Activated CD8-positive, alpha-beta memory T cell treated with anti-CD3 and anti-CD28 coated beads for 36 hours (primary cell): ENCODE results near the gene CUL4B. TPM values are rescaled to one million over a fixed set of nuclear protein-coding genes. Genes with fewer than 3 reads are reported as not detected.
"Not testable (repeated sequence)": the region's sequence is repeated elsewhere in the genome, so short reads cannot be mapped to it uniquely, and the experiment has no call there.

Experiments used
- CTCF ChIA-PET: fragments of 350-600 bp; sonication (Branson Sonifier 250); formaldehyde crosslinking; loops from one replicate; lab custom pipeline; 2021; ENCODE audit warnings: antibody characterized with exemption; lab: Charles Lee
- POLR2A ChIA-PET: fragments of 350-600 bp; sonication (Branson Sonifier 250); formaldehyde crosslinking; loops from one replicate; lab custom pipeline; 2021; ENCODE audit warnings: antibody characterized with exemption; lab: Charles Lee
- total RNA-seq, 2 experiments: library from RNA; stranded (reverse); gene quantifications; one replicate each; pipeline ENCODE4 v1.2.3, GENCODE V29; 2021

CUL4B gene
- total RNA-seq, 2 experiments from 2014 or later: 24.3 to 24.7 TPM

DNA sequence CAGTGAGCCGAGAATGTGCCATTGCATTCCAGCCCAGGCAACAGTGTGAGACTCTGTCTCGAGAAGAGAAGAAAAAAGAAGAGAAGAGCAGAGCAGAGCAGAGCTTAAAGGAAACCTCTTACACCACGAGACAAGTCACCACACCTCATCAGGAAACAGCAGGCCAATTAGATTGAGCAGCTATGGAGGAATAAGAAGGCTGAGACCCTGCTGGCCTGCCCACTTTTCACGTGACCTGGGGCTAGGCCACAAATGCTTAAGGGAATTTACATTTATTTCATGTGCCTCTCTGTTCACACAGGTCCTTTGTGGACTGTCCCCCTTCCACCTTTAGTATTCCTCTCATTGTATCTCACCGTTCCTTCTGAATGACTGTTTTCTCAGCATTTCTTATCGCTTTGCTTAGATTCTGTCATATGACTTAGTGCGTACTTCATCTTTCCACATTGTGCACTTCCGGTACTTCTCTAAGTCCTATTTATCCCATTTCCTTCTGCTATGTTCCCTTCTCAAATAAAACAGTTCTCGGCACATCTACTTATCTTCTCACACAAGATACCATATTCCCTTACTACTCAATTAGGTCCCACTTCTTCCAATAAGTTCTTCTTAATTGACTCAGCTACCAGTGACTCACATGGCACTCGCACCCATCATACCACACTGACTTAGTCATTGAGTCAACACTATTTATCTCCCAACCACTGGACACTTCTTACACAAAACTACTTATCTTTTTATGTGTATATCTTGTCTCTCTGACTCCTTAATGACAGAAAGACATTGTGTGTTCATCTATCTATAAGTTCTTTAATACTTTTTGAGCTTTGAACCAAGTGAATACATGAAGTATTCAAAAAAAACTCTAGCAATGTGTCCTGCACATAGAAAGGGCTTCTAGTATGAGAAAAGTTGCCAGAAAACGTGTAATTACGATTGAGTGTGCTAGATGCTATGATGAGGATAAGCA, 11.0 kb downstream of the CUL4B start:
- ChIA-PET CTCF (no interaction called here), POLR2A (interaction anchor here (1.0 kb wide), 1 partner anchor 11 kb away, joined by 5 read pairs; the partner anchor contains the start of gene CUL4B)

DNA sequence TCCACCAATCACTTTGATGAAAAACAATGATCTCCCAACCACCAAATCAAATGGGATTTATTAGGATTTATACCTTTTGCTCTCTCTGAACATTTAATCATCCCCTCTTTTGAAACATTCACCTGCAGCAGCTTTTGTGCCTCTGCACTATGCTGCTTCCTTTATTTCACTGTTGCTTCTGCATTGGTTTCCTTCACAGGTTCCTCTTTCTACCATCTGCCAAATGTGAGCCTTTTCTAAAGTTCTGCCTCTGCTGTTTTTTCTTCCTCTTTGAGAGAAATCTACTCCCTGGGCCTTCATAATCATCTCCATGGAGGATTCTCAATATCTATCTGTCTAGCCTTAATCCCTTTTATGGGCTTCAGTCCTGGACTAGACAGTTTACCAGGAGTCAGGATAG, 24.7 kb downstream of the CUL4B start:
- CTCF ChIA-PET: interaction anchor here (0.6 kb wide), 1 partner anchor 21 kb away, joined by 3 read pairs; no protein-coding TSS in a partner anchor
- POLR2A ChIA-PET: no interaction called here

DNA sequence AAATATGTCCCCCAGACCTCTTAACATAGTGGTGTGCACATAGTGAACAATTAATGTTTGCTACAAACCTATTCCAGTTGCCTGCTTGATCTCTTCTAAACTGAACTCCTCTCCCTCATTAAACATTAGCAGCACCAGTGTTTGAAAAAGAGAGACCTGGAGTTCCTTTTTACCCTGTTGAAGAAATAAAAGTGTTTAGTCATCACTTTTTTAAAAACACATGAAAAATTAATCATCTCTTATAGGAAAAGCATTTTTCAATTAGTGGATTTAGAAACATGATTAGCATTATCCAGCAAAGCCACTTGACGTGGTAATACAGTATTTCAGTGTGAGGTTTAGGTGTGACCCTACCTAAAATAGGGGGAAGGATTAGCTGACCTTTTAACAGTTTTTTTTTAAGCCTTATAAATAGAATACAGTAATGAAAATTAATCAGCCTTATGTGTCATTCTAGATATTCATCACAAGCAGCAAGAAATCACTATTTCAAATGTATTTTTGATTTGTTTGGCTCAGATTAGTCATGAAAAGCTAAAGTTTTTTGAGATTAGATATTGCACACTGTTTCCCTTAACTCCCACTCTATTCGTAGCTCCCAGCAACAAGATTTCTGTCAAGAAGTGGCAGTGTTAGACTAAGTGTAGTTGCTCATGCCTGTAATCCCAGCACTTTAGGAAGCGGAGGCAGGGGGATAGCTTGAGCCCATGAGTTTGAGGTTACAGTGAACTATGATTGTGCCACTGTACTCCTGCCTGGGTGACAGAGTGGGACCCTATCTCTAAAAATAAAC, 26.2 kb downstream of the CUL4B start:
- CTCF ChIA-PET: no interaction called here
- POLR2A ChIA-PET: no interaction called here

DNA sequence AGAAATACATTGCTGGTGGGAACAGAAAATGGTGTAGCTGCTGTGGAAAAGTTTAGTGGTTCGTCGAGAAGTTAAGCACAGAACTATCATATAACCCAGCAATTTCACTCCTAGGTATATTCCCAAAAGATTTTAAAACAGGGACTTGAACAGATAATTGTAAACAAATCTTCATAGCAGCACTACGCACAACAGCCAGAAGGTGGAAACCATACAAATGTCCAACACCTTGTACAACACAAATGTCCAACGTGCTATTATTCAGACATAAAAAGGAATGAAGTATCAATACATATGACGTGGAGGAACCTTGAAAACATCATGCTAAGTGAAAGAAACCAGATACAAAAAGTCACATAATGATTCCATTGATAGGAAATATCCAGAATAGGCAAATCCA, 37.9 kb downstream of the CUL4B start:
- CTCF ChIA-PET: no interaction called here
- POLR2A ChIA-PET: no interaction called here

DNA sequence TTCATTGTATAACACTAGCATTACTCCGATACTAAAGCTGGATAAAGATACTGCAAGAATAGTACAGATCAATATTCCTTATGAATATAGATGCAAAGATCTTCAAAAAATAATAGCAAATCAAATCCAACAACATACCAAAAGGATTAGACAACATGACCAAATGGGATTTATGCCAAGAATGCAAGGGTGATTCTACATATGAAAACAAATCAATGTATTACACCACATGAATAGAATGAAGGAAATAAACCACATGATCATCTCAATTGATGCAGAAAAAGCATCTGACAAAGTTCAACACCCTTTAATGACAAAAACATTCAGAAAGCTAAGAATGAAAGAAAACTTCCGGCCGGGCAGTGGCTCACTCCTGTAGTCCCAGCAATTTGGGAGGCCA, 42.8 kb downstream of the CUL4B start:
- ChIA-PET CTCF (no interaction called here), POLR2A (no interaction called here)

DNA sequence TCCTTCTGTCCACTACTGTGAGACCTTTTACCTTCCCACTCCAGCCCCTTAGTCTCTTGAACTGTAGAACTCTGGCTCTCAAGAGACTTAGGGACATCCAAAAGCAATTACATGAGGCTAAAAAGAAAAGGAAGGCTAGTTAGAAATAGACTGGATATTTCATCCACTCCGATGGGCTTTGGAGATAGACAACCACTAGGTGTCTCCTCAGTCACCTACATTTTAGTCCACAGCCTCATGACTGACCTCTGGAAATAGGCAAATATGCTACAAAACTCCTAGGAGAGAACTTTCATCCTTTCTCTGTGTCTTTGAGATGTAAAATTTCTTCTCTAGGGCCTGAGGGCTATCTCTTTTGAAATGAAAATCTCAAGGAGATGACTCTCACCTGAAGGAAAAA, 46.5 kb downstream of the CUL4B start:
- POLR2A ChIA-PET: no interaction called here
- CTCF ChIA-PET: interaction anchor here (0.7 kb wide), 1 partner anchor 207 kb away, joined by 4 read pairs; no protein-coding TSS in a partner anchor

DNA sequence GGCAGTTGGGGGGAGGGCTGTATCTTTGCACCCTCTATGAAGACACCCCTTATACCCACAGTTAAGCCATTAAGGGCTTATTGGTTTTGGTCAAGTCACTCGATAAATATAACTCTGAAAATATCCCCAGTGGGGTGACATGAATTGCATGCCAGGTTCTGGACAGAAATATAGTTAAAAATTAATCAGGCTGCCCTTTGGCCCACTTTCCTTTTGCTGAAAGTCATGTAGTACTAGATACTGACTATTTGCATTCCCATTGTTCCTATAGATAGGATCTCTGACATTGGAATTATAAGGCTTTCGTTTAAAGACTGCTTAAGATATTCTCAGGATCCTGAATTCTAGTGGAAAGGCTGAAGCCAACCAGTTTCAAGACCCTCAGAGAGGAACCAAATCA, 48.1 kb downstream of the CUL4B start:
- CTCF ChIA-PET: no interaction called here
- POLR2A ChIA-PET: no interaction called here

DNA sequence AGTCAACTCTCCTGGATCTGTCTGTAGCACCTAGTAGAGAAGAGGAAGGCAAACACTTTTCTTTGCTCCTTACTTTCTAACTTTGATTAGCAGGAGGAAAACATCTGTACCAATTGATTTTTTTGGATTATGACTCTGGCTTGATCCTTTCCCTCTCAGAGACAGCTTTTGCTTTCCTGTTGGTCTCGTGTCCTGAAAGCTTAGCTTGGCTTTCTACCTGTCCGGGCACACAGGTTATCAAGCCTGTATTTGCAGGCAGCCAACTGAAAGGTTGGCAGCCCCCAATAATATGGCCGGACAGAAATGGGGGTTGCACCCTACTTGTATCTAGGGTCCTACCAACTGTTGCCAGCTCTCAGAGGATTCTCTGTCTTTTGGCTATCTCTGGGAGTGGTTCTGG, 48.5 kb downstream of the CUL4B start:
- CTCF ChIA-PET: no interaction called here
- POLR2A ChIA-PET: no interaction called here

DNA sequence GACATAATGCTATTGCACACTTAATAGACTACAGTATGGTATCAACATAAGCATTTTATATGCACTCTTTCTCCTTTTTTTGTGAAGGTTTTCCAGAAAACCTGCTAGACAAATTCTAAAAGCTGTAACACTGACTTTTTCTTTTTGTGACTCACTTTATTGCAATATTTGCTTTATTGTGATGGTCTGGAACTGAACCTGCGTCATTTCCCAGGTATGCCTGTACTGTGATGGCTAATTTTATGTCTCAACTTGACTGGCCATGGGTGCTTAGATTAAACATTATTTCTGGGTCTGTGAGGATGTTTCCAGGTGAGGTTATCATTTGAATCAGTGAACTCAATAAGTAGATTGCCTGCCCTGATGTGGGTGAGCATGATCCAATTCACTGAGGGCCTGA, 56.2 kb downstream of the CUL4B start:
- CTCF ChIA-PET: no interaction called here
- POLR2A ChIA-PET: no interaction called here

DNA sequence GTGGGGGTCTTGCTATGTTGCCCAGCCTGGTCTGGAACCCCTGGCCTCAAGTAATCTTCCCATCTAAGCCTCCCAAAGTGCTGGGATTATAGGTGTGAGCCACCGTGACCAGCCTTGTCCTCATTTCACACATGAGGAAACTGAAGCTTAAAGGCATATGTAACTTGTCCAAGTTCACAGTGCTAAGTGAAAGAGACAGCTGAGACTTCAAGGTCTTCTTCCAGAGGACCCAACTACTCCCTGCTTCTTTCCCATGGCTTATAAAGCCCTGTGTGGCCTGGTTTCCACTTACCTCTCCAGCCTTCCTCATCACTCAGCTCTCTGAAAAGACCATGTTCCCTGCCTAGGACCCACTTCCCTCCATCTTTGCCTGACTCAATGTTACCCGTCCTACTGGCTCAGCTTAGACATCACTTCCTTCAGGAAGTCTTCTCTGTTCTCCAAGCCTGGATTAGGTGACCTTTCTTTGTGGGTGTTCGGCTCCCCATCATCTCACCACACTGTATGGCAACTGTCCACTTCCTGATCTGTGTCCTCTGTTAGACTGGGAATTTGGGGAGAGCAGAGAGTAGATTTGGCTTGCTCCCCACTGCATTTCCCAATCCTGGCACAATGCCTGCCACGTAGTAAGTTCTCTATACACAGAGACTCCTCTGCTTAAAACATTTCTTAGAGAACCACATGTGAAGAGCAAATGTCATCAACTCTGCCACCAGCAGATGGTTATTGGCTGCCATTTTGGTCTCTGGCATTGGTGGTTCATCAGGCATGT, 61.3 kb downstream of the CUL4B start:
- CTCF ChIA-PET: interaction anchor here (0.6 kb wide), 1 partner anchor 371 kb away, joined by 3 read pairs; no protein-coding TSS in a partner anchor
- POLR2A ChIA-PET: no interaction called here

DNA sequence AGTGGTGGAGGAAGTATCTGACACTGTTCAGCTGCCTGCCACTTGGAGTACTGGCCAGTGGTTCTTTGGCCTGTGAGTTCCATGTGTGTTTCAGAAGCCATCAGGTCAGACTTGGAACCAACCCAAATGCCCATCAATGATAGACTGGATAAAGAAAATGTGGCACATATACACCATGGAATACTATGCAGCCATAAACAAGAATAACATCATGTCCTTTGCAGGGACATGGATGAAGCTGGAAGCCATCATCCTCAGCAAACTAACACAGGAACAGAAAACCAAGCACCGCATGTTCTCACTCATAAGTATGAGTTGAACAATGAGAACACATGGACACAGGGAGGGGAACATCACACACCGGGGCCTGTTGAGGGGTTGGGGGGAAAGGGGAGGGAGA, 70.6 kb downstream of the CUL4B start:
- POLR2A ChIA-PET, CTCF ChIA-PET: not testable (repeated sequence)

DNA sequence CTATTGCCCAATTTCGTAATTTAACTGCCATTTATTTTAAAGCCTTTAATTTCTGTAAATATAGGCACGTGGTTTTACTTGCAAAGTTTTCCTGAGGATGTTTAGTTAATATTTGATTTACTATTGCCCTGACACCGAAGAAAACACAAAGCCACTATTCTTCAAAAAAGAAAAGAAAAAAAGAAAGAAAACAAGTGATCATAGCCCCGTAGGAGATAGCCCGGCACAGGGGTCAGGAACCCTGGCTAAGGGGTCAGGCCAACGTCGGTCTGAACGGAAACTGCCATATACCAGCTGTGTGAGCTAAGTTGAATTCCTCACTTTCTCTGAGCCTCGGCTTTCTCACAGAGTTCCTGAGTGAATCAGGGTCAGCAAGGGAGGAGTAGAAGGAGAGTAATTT, 74.0 kb downstream of the CUL4B start:
- CTCF ChIA-PET: interaction anchor here (0.7 to 1.1 kb wide), 3 partner anchors 24 to 221 kb away, joined by 3 read pairs; no protein-coding TSS in a partner anchor
- POLR2A ChIA-PET: no interaction called here

DNA sequence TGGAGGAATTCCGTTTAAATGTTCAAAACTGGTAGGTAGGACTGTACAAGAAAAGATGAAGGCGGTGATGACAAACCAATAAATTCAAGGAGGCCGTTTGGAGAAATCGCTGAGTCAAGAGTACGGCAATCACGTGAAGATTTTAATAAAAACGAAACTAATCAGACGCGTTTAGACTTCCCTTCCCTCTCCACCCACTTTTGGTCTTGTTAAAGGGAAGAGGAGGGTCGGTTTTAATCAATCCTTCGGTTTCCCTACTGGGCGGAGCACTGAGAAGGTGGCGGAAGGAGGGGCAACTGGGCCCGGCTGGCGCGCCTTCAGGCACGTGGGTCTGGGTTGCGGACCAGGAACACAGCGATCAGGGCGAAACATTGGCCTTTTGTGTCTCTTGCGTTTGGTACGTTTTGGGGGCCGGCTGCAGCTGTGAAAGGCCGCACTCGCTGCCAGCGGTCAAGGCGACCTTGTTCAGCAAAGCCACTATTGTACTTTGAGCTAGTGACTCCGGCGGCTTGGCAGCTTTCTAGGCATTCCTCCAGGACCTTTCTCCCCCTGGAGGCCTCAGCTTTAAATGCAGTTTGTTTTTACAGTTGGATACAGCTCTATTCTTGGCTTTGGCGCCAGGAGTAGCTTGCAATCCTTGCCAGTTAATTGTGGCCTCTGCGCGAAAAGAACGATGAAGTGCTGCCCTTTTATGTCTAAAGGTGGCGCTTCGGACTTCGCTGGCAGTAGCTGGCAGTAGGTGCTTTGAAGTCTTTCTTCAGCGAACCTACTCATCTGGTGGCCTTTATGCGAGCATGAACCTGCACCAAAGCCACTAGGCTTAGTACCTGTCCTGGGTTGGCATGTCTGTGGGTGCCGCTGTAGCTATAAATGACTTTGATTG, 74.9 kb downstream of the CUL4B start:
- ChIA-PET POLR2A (interaction anchor here (1.0 kb wide), 1 partner anchor 17 kb away, joined by 4 read pairs; the partner anchor contains the start of gene LAMP2), CTCF (interaction anchor here (0.9 to 1.1 kb wide), 2 partner anchors 114 to 220 kb away, joined by 3 read pairs; no protein-coding TSS in a partner anchor)

DNA sequence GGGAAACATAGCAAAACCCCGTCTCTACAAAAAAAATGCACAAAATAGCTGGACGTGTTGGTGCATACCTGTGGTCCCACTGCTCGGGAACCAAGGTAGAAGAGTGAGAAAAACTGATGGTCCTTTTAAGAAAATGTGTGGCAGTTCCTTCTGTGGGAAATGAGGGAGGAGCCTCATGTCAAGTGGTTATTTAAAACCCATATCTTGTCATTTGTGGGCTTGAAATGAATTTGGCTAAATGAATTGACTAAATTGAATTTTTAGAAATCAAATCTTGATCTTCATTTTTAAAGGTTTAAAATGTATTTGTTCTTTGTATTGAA, 75.5 kb downstream of the CUL4B start:
- POLR2A ChIA-PET: no interaction called here

DNA sequence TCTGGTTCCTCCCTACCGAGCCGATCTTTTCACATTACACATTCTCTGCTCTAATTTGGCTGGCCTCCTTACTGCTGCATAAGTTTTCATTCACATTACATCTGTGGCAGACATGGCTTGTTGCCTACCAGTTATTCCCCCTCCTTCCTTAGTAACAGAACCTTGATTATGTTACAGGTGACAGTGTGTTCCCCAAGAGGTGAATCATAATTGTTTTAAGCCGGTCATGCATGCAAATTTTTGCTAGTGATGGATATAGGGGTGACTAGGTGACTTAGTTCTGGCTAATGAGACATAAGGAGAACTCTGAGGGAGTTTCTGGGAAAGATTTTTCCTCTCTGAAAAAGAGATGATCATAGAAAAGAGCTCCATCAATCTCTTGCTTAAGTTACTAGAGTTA, 83.3 kb downstream of the CUL4B start:
- POLR2A ChIA-PET: no interaction called here
- CTCF ChIA-PET: no interaction called here

More for the DNA sequence above, 75.5 kb downstream of the CUL4B start:
- CTCF ChIA-PET: no interaction called here

DNA sequence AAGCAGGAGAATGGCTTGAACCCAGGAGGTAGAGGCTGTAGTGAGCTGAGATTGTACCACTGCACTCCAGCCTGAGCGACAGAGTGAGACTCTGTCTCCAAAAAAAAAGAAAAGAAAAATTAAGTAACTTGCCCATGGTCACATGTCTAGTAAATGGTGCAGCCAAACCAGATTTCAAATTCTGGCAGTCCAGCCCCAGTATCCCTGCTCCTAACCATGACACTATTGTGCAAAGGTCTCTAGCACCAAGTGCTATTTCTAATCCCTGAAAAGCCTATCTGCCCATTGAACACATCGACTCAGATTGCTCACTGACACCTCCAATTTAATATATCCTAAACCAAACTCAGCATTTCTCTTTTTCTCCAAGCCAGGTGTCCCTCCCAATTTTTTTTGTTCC, 84.0 kb downstream of the CUL4B start:
- ChIA-PET POLR2A (no interaction called here), CTCF (no interaction called here)

DNA sequence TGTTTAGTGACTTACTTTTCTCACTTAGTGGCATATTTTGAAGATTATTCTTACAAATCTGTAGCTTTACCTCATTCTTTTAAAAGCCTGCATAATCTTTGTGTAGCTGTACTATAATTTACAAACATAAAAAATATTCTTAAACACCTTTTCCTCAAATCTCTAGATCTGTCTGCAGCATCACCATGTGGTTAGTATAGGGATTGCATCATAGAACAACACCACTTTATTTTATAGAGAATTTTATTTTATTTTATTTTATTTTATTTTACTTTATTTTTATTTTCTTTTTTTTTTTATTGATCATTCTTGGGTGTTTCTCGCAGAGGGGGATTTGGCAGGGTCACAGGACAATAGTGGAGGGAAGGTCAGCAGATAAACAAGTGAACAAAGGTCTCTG, 85.3 kb downstream of the CUL4B start:
- CTCF ChIA-PET, POLR2A ChIA-PET: not testable (repeated sequence)
